Natural killer cell (primary cell): ENCODE data around the gene GATA5. TPM values are rescaled to one million over a fixed set of nuclear protein-coding genes. Genes with fewer than 3 reads are reported as not detected.

ENCODE experiments used
- ATAC-seq, 3 donors: fragments of 150-1000 bp in 2 of 3; fragments of 200-7000 bp in 1 of 3; cut with Tn5 transposase; 1 replicate in 1 of 3; 2 replicates in 2 of 3; pipeline ENCODE4 v1.10.0; 2021; ENCODE audit warnings: mild to moderate bottlenecking in 2 of 3, moderate library complexity in 2 of 3
- DNase-seq, 2 donors: peaks; one replicate each; pipeline versions ENCODE4 v3.0.0 to v3.0.0-alpha.2; 2013 to 2021; ENCODE audit warnings: mixed read lengths in 1 of 2
- H3K27ac ChIP-seq: one replicate; pipeline ENCODE4 v1.5.1; 2013; ENCODE audit warnings: mild to moderate bottlenecking, low read length
- H3K27me3 ChIP-seq: one replicate; pipeline ENCODE4 v1.6.1; 2013; ENCODE audit warnings: low read length; ENCODE audit not compliant: control insufficient read depth, insufficient read depth
- H3K36me3 ChIP-seq: one replicate; pipeline ENCODE4 v1.6.1; 2013; ENCODE audit warnings: low read length; ENCODE audit not compliant: control insufficient read depth, insufficient read depth
- H3K4me1 ChIP-seq: one replicate; pipeline ENCODE4 v1.6.1; 2013; ENCODE audit warnings: low read length; ENCODE audit not compliant: control insufficient read depth, insufficient read depth
- H3K4me3 ChIP-seq: one replicate; pipeline ENCODE4 v1.5.1; 2013; ENCODE audit warnings: low read length
- H3K9me3 ChIP-seq: one replicate; pipeline ENCODE4 v1.6.1; 2013; ENCODE audit warnings: low read length; ENCODE audit not compliant: control insufficient read depth, insufficient read depth
- H3K27ac Mint-ChIP-seq, 2 donors: one replicate each; pipeline ENCODE4 v1.8.0; 2022; ENCODE audit warnings: mild to moderate bottlenecking in 2 of 2, mixed read lengths in 2 of 2, moderate library complexity in 1 of 2
- H3K27me3 Mint-ChIP-seq, 2 donors: one replicate each; pipeline ENCODE4 v1.8.0; 2022; ENCODE audit warnings: low read depth in 2 of 2, mixed read lengths in 2 of 2
- H3K36me3 Mint-ChIP-seq: one replicate; pipeline ENCODE4 v1.8.0; 2022; ENCODE audit warnings: mixed read lengths
- H3K4me1 Mint-ChIP-seq, 2 donors: one replicate each; pipeline ENCODE4 v1.8.0; 2022; ENCODE audit warnings: mixed read lengths in 2 of 2
- H3K4me3 Mint-ChIP-seq: one replicate; pipeline ENCODE4 v1.8.0; 2022; ENCODE audit warnings: mild to moderate bottlenecking, moderate library complexity, mixed read lengths
- H3K9me3 Mint-ChIP-seq, 2 donors: one replicate each; pipeline ENCODE4 v1.8.0; 2022; ENCODE audit warnings: mixed read lengths in 2 of 2
- WGBS: methylation state at CpG from one replicate; pipeline ENCODE4 v1.1.7; 2013; ENCODE audit warnings: missing lambda C conversion rate; ENCODE audit not compliant: insufficient coverage; 5-methylcytosine and 5-hydroxymethylcytosine counted together
- intact Hi-C: fragments of 100-400 bp; cut with micrococcal nuclease; formaldehyde crosslinking; loops from one replicate; pipeline ENCODE4 v1.14.2; 2022
- total RNA-seq, 4 donors: library from RNA; stranded (reverse); fragments of 120-200 nt in 1 of 4; gene quantifications; one replicate each; pipeline versions ENCODE4 v1.2.3 to v1.2.4, GENCODE V29; 2013 to 2022
- TF ChIP-seq, protein P1 (sequence below): fragments of 200-600 bp; IDR thresholded peaks from one replicate; pipeline ENCODE4 v1.8.0; 2022; ENCODE audit warnings: antibody characterized with exemption

Gene GATA5
- total RNA-seq, 3 donors from 2014 or later (not counting 1 experiment from before 2014, with no cell fraction given) = not detected

GRCh38 chr20:62444286-62444685 lies 31.5 kb downstream of the GATA5 start:
- Mint-ChIP-seq H3K27me3 (no peaks in the 10 kb centered on the region), H3K36me3 (no peaks in the 10 kb centered on the region), H3K4me3 (no peak overlapping the region), H3K27ac (no peak overlapping the region), H3K9me3 (no peaks in the 10 kb centered on the region), H3K4me1 (no peaks in the 10 kb centered on the region)
- 88% methylated on average over 6 of the region's 6 CpGs for WGBS
- H3K27ac ChIP-seq = no peak overlapping the region
- H3K4me1 ChIP-seq = no peaks in the 10 kb centered on the region
- no peaks in the 10 kb centered on the region for H3K36me3 ChIP-seq
- DNase-seq (no peak), ATAC-seq (no peak)
- TF ChIP-seq, protein P1, sequence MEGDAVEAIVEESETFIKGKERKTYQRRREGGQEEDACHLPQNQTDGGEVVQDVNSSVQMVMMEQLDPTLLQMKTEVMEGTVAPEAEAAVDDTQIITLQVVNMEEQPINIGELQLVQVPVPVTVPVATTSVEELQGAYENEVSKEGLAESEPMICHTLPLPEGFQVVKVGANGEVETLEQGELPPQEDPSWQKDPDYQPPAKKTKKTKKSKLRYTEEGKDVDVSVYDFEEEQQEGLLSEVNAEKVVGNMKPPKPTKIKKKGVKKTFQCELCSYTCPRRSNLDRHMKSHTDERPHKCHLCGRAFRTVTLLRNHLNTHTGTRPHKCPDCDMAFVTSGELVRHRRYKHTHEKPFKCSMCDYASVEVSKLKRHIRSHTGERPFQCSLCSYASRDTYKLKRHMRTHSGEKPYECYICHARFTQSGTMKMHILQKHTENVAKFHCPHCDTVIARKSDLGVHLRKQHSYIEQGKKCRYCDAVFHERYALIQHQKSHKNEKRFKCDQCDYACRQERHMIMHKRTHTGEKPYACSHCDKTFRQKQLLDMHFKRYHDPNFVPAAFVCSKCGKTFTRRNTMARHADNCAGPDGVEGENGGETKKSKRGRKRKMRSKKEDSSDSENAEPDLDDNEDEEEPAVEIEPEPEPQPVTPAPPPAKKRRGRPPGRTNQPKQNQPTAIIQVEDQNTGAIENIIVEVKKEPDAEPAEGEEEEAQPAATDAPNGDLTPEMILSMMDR = no peak
- intact Hi-C loops = no loop called here
- H3K9me3 ChIP-seq = no peaks in the 10 kb centered on the region
- no peaks in the 10 kb centered on the region for H3K27me3 ChIP-seq
- H3K4me3 ChIP-seq = no peak overlapping the region

DNA sequence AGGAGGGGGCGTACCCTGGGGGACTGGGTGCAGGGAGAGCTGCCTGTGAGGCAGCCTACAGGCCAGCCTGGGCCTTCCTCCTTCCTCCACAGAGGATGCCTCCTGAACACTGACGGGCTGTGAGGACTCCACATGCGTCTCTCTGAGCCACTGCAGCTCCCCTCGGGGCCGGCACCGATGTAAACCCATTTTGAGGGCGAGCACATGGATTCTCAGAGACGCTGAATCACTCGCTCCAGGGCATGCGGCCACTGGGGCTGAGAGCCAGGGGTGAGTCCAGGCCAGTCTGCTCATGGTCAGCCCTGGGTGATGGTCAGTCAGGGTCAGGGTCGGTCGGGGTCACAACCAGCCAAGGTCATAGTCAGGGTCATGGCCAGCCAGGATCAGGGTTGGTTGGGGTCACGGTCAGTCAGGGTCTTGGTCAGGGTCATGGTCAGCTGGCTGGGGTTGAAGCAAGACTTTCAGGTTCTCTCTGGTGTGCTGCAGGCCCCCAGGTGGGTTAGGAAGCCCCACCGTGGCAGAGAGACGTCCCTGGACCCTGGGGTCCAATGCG lies 33.7 kb downstream of the GATA5 start:
- H3K27me3 Mint-ChIP-seq = no peaks in the 10 kb centered on the region
- H3K4me3 Mint-ChIP-seq = no peak overlapping the region
- no peaks in the 10 kb centered on the region for H3K36me3 ChIP-seq
- H3K9me3 ChIP-seq = no peaks in the 10 kb centered on the region
- H3K9me3 Mint-ChIP-seq = no peaks in the 10 kb centered on the region
- H3K36me3 Mint-ChIP-seq = no peaks in the 10 kb centered on the region
- DNase-seq = no peak
- 79% methylated on average over 16 of the region's 16 CpGs for WGBS
- no peak overlapping the region for H3K27ac ChIP-seq
- H3K4me1 Mint-ChIP-seq = no peaks in the 10 kb centered on the region
- no peaks in the 10 kb centered on the region for H3K27me3 ChIP-seq
- no peak overlapping the region for H3K4me3 ChIP-seq
- intact Hi-C loops = no loop called here
- H3K27ac Mint-ChIP-seq = no peak overlapping the region
- TF ChIP-seq, protein P1 = no peak
- no peak for ATAC-seq
- H3K4me1 ChIP-seq = no peaks in the 10 kb centered on the region

DNA sequence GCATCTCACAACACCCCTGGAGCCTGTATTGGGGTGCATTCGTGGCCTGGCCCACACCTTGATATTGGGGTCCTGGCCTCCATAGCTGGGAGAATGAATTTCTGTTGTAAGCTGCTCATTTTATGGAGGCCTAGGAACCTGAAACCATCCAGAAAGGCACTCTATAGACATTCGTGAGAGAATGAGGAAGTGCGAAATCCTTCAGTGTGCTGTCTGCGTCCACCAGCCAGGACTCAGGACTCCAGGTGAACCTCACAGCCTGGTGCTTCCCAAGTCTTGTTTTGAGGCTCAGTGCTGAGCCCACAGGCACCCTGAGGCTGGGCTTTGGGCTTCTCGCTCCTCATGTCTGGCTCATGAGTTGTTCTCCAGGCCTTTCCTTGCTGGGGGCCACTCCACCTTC lies 36.6 kb downstream of the GATA5 start:
- no peaks in the 10 kb centered on the region for H3K27me3 ChIP-seq
- TF ChIP-seq, protein P1 = no peak
- H3K4me1 Mint-ChIP-seq = no peaks in the 10 kb centered on the region
- intact Hi-C loops = no loop called here
- H3K27me3 Mint-ChIP-seq = peaks cover 7 to 14% of the 10 kb centered on the region in 2 donors
- WGBS = 52% methylated on average over 5 of the region's 5 CpGs
- H3K9me3 ChIP-seq = no peaks in the 10 kb centered on the region
- no peak overlapping the region for H3K27ac Mint-ChIP-seq
- no peak for DNase-seq
- H3K4me3 ChIP-seq = no peak overlapping the region
- no peaks in the 10 kb centered on the region for H3K36me3 ChIP-seq
- H3K36me3 Mint-ChIP-seq = no peaks in the 10 kb centered on the region
- H3K27ac ChIP-seq = no peak overlapping the region
- no peaks in the 10 kb centered on the region for H3K9me3 Mint-ChIP-seq
- no peaks in the 10 kb centered on the region for H3K4me1 ChIP-seq
- ATAC-seq = no peak
- no peak overlapping the region for H3K4me3 Mint-ChIP-seq

- WGBS = 91% methylated on average over 24 of the region's 24 CpGs
- DNase-seq = no peak
- Histone ChIP-seq H3K4me1 (no peaks in the 10 kb centered on the region), H3K4me3 (no peak overlapping the region), H3K27ac (no peak overlapping the region), H3K36me3 (no peaks in the 10 kb centered on the region), H3K27me3 (no peaks in the 10 kb centered on the region), H3K9me3 (no peaks in the 10 kb centered on the region)
- TF ChIP-seq, protein P1 = no peak
- no peak overlapping the region for H3K4me3 Mint-ChIP-seq
- peaks cover 11 to 24% of the 10 kb centered on the region in 2 donors for H3K27me3 Mint-ChIP-seq
- no peaks in the 10 kb centered on the region for H3K9me3 Mint-ChIP-seq
- no peak for ATAC-seq
- no peaks in the 10 kb centered on the region for H3K36me3 Mint-ChIP-seq
- intact Hi-C loops = no loop called here
- H3K4me1 Mint-ChIP-seq = no peaks in the 10 kb centered on the region
- no peak overlapping the region for H3K27ac Mint-ChIP-seq
Observed at GRCh38 chr20:62437927-62438326, 37.9 kb downstream of the GATA5 start.
